Measurements from ENCODE around the gene KIF5B.

- TF ChIP-seq, protein P1, sequence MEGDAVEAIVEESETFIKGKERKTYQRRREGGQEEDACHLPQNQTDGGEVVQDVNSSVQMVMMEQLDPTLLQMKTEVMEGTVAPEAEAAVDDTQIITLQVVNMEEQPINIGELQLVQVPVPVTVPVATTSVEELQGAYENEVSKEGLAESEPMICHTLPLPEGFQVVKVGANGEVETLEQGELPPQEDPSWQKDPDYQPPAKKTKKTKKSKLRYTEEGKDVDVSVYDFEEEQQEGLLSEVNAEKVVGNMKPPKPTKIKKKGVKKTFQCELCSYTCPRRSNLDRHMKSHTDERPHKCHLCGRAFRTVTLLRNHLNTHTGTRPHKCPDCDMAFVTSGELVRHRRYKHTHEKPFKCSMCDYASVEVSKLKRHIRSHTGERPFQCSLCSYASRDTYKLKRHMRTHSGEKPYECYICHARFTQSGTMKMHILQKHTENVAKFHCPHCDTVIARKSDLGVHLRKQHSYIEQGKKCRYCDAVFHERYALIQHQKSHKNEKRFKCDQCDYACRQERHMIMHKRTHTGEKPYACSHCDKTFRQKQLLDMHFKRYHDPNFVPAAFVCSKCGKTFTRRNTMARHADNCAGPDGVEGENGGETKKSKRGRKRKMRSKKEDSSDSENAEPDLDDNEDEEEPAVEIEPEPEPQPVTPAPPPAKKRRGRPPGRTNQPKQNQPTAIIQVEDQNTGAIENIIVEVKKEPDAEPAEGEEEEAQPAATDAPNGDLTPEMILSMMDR (IDR thresholded peaks at IDR 0.05; ENCODE audit: insufficient read depth, low read length): no peak
- TF ChIP-seq POLR2AphosphoS5 (IDR thresholded peaks at IDR 0.05; ENCODE audit: low read depth): no peak
- TF ChIP-seq, protein P2, sequence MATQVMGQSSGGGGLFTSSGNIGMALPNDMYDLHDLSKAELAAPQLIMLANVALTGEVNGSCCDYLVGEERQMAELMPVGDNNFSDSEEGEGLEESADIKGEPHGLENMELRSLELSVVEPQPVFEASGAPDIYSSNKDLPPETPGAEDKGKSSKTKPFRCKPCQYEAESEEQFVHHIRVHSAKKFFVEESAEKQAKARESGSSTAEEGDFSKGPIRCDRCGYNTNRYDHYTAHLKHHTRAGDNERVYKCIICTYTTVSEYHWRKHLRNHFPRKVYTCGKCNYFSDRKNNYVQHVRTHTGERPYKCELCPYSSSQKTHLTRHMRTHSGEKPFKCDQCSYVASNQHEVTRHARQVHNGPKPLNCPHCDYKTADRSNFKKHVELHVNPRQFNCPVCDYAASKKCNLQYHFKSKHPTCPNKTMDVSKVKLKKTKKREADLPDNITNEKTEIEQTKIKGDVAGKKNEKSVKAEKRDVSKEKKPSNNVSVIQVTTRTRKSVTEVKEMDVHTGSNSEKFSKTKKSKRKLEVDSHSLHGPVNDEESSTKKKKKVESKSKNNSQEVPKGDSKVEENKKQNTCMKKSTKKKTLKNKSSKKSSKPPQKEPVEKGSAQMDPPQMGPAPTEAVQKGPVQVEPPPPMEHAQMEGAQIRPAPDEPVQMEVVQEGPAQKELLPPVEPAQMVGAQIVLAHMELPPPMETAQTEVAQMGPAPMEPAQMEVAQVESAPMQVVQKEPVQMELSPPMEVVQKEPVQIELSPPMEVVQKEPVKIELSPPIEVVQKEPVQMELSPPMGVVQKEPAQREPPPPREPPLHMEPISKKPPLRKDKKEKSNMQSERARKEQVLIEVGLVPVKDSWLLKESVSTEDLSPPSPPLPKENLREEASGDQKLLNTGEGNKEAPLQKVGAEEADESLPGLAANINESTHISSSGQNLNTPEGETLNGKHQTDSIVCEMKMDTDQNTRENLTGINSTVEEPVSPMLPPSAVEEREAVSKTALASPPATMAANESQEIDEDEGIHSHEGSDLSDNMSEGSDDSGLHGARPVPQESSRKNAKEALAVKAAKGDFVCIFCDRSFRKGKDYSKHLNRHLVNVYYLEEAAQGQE (IDR thresholded peaks at IDR 0.05; ENCODE audit: insufficient replicate concordance, low read depth): no peak
- no peak for TF ChIP-seq GABPA (IDR thresholded peaks at IDR 0.05; ENCODE audit: low read depth)
- TF ChIP-seq SPI1 (IDR thresholded peaks at IDR 0.05; ENCODE audit: borderline replicate concordance, low read depth): no peak
These were observed 65.3 kb downstream of the KIF5B start for GRCh38 chr10:31990937-31991336.

All from HL-60 (cell line).